Osteoblast (primary cell): ENCODE measurements around the gene SYNGR4. TPM values are rescaled to one million over a fixed set of nuclear protein-coding genes. Genes with fewer than 3 reads are reported as not detected.

ENCODE experiments used
- DNase-seq: peaks from one replicate; pipeline ENCODE4 v3.0.0; 2011; ENCODE audit warnings: low spot score, mixed read lengths; ENCODE audit not compliant: insufficient read length; ENCODE audit errors: missing footprints
- H2AFZ ChIP-seq: 2 replicates; pipeline ENCODE4 v1.6.0; 2011; ENCODE audit warnings: mild to moderate bottlenecking, low read length
- H3K27ac ChIP-seq: 2 replicates; pipeline ENCODE4 v1.5.1; 2011; ENCODE audit warnings: mild to moderate bottlenecking, low read depth, low read length, moderate library complexity
- H3K27me3 ChIP-seq: 2 replicates; pipeline ENCODE4 v1.6.0; 2012; ENCODE audit warnings: mild to moderate bottlenecking, control low read depth, inconsistent platforms, low read length, moderate library complexity; ENCODE audit not compliant: insufficient read depth
- H3K36me3 ChIP-seq: 2 replicates; pipeline ENCODE4 v1.5.1; 2011; ENCODE audit warnings: mild to moderate bottlenecking, low read length, control low read depth, moderate library complexity; ENCODE audit not compliant: insufficient read depth
- H3K4me1 ChIP-seq: 2 replicates; pipeline ENCODE4 v1.5.1; 2011; ENCODE audit warnings: mild to moderate bottlenecking, low read length, control low read depth, moderate library complexity; ENCODE audit not compliant: insufficient read depth
- H3K4me2 ChIP-seq: 2 replicates; pipeline ENCODE4 v1.6.0; 2011; ENCODE audit warnings: mild to moderate bottlenecking, low read length; ENCODE audit not compliant: insufficient read depth
- H3K4me3 ChIP-seq: fragments of 200-600 bp; sonication (generic); 3 replicates; pipeline ENCODE4 v1.5.1; 2012; ENCODE audit warnings: mild to moderate bottlenecking, low read length, inconsistent platforms; ENCODE audit not compliant: insufficient read depth
- H3K79me2 ChIP-seq: 2 replicates; pipeline ENCODE4 v1.6.0; 2012; ENCODE audit warnings: mild to moderate bottlenecking, low read length, control low read depth, inconsistent platforms; ENCODE audit not compliant: insufficient read depth
- H3K9me3 ChIP-seq: 2 replicates; pipeline ENCODE4 v1.5.1; 2011; ENCODE audit warnings: low read depth, low read length, control low read depth
- H4K20me1 ChIP-seq: 2 replicates; pipeline ENCODE4 v1.6.0; 2012; ENCODE audit warnings: mild to moderate bottlenecking, low read length, control low read depth; ENCODE audit not compliant: insufficient read depth
- CTCF ChIP-seq: IDR thresholded peaks from 2 replicates; pipeline ENCODE4 v1.5.1; 2011; ENCODE audit warnings: mild to moderate bottlenecking, low read depth, low read length, moderate library complexity; ENCODE audit errors: extremely low read depth
- total RNA-seq: library from RNA; depleted of rRNA; stranded (reverse); fragments of >200 nt; gene quantifications from 2 replicates; pipeline ENCODE4 v1.2.3, GENCODE V29; 2012

The SYNGR4 gene
- total RNA-seq, 1 donor = not detected

GRCh38 chr19:48342841-48343540 is 21.2 kb upstream of the SYNGR4 start:
- no peaks in the 10 kb centered on the region for H3K79me2 ChIP-seq
- H4K20me1 ChIP-seq = no peaks in the 10 kb centered on the region
- H3K27me3 ChIP-seq = no peaks in the 10 kb centered on the region
- no peaks in the 10 kb centered on the region for H3K4me1 ChIP-seq
- no peaks in the 10 kb centered on the region for H3K36me3 ChIP-seq
- no peak for TF ChIP-seq CTCF
- DNase-seq = no peak
- H2AFZ ChIP-seq = no peak overlapping the region
- H3K27ac ChIP-seq = no peak overlapping the region
- no peaks in the 10 kb centered on the region for H3K9me3 ChIP-seq
- H3K4me2 ChIP-seq = no peak overlapping the region
- H3K4me3 ChIP-seq = no peak overlapping the region

- DNase-seq = no peak
- H4K20me1 ChIP-seq = no peaks in the 10 kb centered on the region
- no peak overlapping the region for H3K27ac ChIP-seq
- H3K79me2 ChIP-seq = no peaks in the 10 kb centered on the region
- TF ChIP-seq CTCF = no peak
- no peaks in the 10 kb centered on the region for H3K36me3 ChIP-seq
- no peaks in the 10 kb centered on the region for H3K4me1 ChIP-seq
- no peak overlapping the region for H3K4me2 ChIP-seq
- H3K27me3 ChIP-seq = no peaks in the 10 kb centered on the region
- H3K9me3 ChIP-seq = no peaks in the 10 kb centered on the region
- H2AFZ ChIP-seq = no peak overlapping the region
- H3K4me3 ChIP-seq = no peak overlapping the region
Measured at GRCh38 chr19:48344892-48345291, 19.3 kb upstream of the SYNGR4 start.

GRCh38 chr19:48346191-48346590 is 18.0 kb upstream of the SYNGR4 start:
- peaks cover 2% of the 10 kb centered on the region for H4K20me1 ChIP-seq
- H3K79me2 ChIP-seq = no peaks in the 10 kb centered on the region
- H3K27me3 ChIP-seq = no peaks in the 10 kb centered on the region
- no peak for DNase-seq
- TF ChIP-seq CTCF = no peak
- no peaks in the 10 kb centered on the region for H3K9me3 ChIP-seq
- H3K4me1 ChIP-seq = no peaks in the 10 kb centered on the region
- H3K27ac ChIP-seq = no peak overlapping the region
- H3K4me2 ChIP-seq = no peak overlapping the region
- H3K4me3 ChIP-seq = no peak overlapping the region
- no peak overlapping the region for H2AFZ ChIP-seq
- no peaks in the 10 kb centered on the region for H3K36me3 ChIP-seq

- no peak overlapping the region for H2AFZ ChIP-seq
- H3K36me3 ChIP-seq = no peaks in the 10 kb centered on the region
- peaks cover 2% of the 10 kb centered on the region for H4K20me1 ChIP-seq
- no peaks in the 10 kb centered on the region for H3K9me3 ChIP-seq
- DNase-seq = no peak
- H3K79me2 ChIP-seq = no peaks in the 10 kb centered on the region
- H3K27ac ChIP-seq = no peak overlapping the region
- H3K4me2 ChIP-seq = no peak overlapping the region
- H3K4me3 ChIP-seq = no peak overlapping the region
- H3K4me1 ChIP-seq = no peaks in the 10 kb centered on the region
- TF ChIP-seq CTCF = no peak
- no peaks in the 10 kb centered on the region for H3K27me3 ChIP-seq
Measured at GRCh38 chr19:48348045-48348444, 16.1 kb upstream of the SYNGR4 start.
